NCI-H2227 treated with DMSO at 0.1 percent for 48 hours (cell line): ENCODE results near the gene WRAP73.

Experiments
- DNase-seq: peaks from one replicate; lab custom pipeline; 2025; lab: John Stamatoyannopoulos, UW

WRAP73 gene

DNA sequence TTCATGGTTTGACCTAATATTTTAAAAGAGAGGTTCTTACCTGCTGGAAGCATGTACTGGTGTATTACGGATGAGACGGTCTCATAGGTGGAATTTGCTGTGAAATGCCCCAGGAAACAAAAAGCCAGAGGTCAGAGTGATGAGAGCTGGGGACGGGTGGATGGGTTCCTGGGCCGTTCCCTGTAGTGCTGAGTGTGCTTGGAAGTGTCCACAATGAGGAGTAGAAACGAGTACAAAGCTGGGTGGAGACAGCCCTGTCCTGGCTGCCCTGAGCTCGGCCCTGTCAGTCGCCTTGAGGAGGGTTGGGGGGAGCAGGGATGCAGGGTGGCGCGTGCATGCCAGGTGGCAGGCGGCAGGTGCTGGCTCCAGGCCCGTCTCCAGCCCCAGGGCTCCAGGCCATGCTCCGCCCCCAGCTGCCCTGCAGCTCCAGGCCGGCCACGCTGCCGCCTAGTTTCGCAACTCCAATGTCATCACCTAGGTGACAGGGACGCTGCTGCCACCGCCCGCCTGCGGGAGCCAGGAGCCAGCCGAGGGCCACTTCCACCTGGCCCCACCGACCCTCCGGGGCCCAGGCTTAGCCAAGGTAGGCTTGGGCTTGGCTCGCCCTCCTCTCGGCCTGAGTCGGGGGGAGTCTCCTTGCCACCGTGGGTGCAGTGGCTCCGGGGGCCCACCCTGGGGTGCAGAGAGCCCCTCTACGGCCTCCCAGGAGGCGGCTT is 18.8 kb upstream of the WRAP73 start:
- no peak for DNase-seq

DNA sequence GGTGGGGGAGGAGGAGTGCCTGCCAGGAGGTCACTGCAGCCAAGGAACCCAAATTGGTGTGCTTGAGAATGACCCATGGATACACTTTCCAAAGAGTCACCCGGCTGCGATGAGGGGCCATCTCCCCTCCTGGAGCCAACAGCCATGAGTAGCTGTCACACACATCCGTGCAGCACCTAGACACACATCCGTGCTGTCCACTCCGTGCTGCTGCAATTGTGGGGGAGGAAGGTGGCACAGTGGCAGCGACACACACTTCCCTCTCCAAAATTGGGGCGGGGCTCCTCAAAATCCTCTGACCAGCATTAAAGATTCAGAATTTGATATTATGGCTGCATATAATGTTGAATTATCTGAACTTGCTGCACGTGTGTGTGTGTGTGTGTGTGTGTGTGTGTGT is 18.2 kb upstream of the WRAP73 start:
- no peak for DNase-seq

DNA sequence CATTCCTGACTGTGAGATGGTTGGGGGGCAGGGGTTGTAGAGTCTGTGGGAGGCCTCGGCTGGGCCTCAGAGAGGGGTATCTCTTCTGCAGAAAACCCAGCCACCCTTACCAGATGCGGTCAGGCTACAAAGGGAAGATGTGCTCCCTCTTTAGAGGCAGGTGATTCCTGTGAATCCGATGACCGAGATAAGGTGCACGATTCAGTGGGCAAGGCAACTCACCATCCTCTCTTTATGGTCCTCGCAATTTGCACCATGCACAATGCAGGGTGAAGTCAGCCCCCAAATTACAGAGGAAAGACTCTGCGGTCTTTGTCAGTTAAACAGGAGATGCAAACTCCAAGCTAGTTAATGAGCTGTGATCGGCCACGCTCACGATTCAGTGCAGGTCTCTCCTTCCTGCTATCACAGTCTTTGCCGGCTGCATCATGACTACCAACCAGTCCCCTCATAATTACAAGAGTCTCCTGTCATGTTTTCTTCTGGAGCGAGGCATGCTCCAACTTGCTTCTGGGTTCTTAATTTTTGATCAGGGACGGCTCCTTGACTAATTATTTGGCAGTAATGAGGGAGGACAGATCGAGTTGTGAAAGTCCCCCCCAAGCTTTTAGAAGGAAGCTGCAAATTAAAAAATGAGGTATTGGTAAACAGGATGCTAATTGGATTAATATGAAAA is 14.9 kb upstream of the WRAP73 start:
- DNase-seq, result no peak

DNA sequence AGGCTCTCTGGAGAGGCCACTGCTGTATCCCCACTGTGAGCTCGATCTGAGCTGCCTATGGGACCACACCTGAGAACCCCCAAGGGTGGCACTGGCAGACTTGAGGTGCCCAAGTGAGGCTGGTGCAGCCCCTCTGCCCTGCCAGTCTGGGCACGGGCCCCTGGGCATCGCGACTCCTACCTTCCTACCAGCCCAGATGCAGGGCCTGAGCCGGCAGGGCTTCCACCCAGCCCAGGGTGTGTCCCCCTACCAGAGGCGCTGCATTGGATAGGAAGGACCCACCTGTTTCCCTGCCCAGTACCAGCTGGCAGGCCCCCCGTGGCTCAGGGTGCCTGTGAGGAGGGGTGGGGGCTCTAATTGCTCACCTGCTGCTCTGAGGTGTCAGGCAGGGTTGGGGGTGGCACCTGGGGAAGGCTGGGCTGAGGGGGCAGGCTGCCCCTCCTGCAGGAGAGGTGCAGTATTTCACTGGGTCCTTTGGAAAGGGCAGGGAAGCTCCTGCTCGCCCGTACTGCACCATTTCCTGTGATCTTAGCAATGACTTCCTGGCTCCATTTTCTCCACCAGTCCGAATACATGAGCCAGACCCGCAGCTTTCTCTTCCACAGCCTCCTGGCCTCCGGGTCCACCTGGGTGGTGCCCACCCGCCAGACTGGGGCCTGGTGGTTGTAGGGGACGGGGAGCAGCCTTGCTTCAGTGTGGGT is 14.2 kb upstream of the WRAP73 start:
- no peak for DNase-seq

DNA sequence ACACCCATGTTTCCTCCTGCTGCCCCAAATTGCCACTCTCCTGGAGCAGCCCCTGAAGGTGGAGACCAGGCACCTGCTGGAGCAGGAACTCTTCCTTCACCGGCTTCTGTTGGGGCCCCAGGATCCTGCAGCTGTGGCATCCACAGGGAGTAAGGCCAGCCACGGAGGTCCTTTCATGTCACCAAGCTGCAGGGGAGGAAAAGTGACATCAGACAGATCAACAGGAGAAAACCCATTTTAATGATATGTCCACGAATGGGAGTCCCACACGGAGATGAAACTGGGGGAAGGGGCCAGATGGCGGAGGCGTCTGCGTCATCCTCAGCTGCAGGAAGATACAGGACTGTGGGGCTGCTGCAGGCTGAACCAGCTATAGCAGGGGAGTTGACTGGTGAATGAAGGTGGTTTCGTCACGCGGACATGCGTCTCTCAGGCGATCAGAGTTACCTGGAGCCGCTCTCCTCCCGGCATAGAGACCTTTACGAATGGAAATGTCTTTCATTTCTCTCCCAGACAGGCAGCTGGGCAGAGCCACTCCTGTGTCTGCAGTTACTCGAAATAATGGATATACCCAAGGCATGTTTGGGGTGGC is 12.3 kb upstream of the WRAP73 start:
- DNase-seq, result no peak

DNA sequence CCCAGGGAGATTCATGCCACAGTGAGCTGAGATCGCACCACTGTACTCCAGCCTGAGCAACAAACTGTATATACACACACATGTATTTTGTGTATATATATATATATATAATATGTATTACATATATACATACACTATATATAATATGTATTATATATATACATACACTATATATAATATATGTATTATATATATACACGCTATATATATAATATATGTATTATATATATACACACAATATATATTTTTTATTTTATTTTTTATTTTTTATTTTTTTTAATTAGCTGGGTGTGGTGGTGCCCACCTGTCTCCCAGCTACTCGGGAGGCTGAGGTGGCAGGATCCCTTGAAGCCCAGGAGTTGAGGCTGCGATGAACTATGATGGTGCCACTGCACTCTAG is 11.7 kb upstream of the WRAP73 start:
- no peak for DNase-seq

DNA sequence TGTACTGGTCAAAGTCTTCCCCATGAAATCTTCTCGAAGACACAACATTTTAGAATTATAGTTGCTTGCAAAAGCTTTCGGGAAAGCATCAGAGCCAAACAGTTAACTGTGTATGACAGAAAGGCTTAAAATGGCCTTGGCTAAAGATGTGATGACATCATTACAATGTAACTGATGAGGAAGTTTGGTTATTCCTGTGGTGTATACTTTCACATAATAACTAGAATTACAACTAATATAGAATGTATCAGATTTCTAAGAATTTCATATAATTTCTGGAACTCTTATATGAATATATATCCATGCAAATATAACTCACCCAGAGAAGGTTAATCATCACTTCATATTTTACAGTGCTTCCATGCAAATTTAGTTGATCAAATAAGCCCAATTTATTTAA is 10.8 kb upstream of the WRAP73 start:
- DNase-seq, result no peak

DNA sequence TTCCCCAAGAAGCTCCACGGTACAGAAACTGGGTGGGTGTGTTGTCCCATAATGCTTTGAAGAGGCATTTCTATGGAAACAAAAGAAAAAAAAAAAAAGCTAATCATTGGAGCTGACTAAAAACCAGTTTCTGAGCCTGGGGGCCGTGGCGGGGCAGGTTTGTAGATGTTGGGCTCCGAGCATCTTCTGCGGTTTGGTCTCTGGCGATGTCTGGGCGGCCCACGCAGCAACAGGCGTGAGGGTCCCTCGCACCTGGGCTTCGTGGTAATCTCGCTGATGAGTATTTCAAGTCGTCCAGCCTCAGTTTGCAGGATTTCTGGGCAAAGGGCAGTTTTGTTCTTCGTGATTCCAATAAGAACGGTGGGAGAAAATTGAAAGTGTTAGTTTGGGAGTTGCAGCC is 9.2 kb upstream of the WRAP73 start:
- no peak for DNase-seq

DNA sequence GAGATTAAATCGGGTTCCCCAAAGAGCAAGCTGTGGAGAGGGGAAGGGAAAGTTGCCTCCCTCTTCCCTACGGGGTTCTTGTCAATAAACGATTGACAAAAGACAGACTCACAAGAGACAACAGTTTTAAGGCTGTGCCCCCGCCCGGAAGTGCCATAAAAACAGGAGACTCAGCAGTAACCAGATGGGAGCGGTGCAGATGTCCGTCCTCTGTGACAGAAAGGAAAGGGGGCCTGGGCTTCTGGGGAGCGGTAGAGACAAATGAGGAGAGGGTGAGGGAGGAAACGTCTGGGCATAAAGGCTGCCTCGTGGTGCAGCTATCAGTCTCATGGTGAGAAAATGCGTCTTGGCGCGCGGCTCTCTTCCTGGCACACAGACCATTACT is 8.3 kb upstream of the WRAP73 start:
- no peak for DNase-seq

DNA sequence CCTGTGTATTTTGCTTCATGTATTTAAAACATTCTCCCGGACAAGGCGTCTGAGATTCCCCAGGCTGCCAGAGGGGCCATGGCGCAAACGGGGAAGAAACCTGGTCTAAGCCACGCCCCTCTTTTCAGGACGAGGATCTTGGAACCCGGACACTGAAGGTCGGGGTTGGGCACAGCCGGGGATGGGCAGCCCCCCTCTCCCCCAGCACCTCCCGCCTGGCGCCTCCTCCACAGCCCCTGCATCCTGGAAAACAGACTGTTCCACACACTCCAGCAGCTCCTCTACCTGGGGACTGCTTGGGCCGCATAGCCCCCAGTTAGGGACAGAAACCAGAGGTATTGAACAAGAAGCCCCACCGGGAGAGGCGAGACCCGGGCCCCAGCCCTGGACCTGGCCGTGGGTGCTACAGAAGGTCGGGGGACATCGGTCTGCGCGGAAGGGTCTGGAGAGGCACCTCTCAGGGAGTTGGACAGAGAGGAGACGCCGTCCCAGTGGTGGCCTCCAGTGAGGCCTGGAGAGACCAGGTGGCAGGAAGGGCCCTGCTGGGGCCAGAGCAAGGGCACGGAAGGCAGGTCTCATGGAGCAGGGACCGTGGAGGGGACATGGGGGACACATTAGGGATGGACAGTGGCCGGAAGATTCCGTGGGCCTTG is 7.8 kb upstream of the WRAP73 start:
- DNase-seq, result no peak

DNA sequence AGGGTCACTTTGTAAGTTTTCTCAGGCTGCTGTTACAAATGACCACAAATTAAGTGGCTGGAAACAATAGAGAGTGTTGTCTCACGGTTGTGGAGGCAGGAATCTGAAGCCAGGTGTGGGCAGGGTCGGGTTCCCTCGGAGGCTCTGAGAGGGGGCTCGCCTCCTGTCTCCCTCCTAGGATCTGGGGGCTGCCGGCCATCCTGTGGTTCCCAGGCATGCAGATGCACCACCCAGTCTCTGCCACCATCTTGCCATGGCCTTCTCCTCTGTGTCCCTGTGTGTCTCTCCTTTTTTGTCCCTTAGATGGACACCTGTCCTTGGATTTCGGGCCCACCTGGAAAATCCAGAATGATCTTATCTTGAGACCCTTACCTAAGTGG is 7.2 kb upstream of the WRAP73 start:
- DNase-seq, result no peak

DNA sequence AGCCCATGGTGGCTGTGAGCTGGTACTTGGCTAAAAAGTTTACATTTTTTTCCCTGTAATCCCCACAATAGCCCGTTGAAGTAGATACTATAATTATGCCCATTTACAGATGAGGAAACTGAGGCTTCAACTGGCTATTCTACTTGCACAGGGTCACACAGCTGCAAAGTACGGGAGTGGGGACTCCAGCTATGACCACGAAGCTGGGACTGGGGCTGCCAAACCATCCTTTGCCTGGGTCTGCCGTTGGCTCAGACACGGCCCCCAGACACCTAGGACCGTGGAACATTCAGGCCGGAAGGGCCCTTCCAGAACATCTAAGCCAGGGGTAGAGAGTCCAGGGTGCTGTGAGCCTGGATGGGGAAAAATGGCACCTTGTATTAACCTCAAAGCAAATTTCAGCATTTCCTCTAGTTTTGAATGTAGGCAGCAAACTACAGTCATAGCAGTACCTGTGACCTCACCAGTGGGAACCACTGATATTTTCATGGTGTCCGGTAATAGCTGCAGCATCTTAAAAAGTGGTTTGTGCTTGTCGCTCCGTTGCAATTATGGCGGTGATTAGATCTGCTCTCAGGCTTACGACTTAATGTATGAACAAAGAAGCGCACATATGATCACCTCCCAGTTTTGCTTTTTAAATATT is 6.7 kb upstream of the WRAP73 start:
- DNase-seq, result no peak

DNA sequence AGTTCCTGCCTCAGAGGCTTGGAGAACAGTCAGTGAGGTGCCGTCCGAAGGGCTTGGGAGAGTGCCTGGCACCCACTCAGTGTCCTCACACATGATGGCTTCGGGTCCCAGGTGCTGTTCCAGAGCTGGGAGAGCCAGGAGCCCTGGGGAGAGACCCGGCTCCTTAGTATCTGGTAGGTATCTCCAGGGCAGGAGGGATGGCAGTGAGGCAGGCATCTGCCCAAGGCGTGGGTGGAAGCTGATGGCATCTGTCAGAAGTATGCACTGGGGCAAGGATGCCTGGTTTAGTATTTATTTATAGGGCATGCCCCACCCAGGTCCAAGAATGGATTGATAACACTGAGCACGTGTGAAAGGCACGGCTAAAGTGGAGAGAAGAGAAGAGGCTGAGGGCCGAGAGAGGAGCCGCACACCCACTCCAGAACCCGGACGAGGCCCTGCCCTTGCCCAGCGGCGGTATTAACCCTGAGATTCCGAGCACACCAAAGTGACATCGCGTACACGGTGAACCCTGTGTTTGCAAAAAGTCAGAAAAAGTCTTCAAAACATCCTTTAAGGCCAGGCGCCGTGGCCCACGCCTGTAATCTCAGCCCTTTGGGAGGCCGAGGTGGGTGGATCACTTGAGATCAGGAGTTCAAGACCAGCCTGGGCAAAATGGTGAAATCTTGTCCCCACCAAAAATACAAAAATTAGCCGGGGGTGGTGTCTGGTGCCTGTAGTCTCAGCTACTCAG is 4.8 kb upstream of the WRAP73 start:
- no peak for DNase-seq

DNA sequence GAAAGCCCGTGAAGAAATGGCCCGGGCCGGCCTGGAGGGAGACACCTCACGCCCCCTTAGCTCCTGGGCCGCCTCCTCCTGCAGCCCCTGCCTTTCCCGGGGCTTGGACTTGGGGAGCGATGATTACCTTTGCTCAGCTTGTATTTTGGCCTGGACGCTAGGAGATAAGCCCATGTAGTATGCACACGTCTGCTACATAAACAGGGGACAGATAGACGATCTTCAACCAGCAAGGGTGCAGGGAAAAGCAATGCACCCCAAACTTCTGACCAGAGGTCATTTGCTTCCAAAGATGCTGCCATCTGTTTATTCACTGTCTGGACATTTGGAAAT is 3.3 kb upstream of the WRAP73 start:
- DNase-seq, result no peak

DNA sequence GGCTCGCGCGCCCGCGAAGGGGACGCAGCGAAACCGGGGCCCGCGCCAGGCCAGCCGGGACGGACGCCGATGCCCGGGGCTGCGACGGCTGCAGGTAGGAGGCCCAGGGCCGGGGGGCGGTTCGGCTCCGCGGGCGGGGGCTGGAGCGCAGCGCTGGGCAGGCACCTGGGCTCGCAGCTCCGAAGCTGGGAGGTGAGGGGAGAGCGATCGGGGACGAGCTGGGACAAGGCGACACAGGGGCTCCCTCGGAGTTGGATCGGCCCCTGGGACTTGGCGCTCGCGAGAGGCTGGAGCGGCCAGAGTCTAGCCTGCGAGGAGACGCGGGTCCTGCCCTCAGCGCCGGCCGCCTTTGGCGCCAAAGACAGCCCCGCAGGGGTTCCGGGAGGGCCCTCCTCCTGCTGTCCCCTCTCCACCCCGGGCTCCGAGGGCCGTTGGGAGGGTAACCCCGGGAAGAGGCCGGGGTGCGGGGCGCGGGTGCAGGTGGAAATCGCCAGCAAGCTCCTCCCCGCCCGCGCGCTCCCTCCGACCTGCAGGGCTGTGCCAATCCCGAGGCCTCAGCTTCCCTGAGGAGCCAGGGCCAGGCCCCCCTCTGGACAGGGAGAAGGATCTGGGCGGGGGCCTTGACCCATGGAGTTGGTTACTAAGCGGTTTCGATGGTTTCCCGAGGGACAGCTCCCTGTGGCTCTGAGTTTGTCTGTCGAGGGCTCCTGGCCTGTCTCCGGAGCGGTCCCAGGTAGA is 2.8 kb upstream of the WRAP73 start:
- no peak for DNase-seq

DNA sequence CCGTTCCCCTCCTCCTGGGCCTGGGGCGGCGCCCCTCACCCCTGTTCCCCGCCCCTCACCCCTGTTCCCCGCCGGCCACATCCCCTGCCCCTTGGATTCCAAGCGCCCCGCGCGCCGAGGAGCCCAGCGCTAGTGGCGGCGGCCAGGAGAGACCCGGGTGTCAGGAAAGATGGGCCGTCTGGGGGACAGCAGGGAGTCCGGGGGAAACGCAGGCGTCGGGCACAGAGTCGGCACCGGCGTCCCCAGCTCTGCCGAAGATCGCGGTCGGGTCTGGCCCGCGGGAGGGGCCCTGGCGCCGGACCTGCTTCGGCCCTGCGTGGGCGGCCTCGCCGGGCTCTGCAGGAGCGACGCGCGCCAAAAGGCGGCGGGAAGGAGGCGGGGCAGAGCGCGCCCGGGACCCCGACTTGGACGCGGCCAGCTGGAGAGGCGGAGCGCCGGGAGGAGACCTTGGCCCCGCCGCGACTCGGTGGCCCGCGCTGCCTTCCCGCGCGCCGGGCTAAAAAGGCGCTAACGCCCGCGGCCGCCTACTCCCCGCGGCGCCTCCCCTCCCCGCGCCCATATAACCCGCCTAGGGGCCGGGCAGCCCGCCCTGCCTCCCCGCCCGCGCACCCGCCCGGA is 2.1 kb upstream of the WRAP73 start, which contains the start of gene TP73:
Gene TP73, plus strand, starts transcription at position 587 of the 618 bp plus-strand sequence. CDS start 29,850 bp downstream, outside the sequence.
- no peak for DNase-seq

DNA sequence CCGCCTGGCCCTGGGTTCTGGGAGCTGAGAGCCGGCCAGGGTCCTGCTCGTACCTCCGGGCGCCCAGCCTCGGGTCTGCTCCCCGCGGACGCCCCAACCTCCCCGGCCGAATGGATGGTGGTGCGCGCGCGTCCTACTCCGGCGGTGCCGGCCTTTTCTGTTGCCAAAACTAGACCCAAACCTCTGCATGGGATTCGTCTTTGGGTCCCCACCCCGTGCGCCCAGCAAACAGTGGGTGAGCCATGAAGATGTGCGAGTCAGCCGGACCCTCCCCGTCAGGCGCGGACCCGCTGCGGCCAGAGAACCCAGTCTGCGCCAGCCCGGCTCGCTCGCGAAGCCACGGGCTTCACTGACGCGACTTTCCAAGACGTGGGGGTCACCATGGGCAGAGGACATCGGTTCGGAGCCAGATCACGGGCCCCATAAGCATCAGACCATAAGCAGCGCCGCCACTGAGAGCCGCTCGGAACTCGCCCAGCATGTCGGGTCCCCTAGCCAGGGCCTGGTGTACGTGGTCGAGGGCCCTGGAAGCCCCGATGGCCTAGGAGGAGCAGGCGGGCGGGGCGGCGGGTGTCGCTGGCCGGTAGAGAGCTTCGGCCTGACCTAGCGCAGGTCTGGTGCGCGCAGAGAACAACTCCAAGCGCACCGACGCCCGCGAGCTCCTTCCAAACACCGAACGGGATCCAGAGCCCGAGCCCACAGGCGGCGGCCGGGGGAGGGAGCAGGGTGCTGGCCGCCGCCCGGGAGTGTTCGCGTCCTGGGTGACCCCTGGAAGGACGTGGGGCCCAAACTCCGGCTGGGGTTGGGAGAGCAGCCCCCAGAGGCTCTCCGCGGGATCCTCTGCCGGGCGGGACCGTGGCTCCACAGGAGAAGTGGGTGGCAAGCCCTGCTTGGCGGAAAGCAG is 1.4 kb upstream of the WRAP73 start:
- no peak for DNase-seq

DNA sequence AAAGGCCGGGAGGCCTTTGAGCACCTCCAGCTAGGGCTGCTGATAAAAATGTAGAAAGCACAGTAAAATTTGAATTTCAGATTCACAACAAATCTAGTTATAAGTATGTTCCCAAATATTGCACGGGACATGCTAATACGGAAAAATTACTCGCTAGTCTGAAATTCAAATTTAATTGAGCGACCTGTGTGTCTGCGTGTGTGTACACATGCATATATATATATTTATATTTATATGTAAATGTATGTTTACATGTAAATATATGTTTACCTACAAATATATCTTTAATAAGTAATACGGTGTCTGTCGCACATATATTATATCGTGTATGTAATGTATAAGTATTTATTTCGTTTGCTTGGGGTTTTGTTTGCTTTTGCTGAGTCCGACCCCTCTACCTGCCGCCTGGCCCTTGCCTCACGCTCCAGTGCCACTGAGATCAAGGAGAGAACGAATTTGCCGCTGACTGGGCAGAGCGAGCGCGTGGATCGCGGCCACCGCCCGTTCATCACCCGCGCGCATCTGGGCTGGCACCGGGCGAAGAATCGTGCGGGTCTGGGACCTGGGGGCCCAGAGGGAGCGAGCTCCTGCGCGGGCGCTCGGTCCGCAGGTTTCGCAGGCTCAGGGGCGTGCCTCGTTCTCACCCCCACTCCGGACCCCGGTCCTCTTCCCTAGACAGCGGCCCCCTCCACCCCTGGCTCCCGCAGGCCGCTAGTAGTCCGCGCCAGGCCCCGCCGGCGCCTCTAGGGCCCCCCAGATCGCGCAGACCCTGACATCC is 534 bp upstream of the WRAP73 start:
- DNase-seq, result no peak
